Erythroblast (primary cell): Measurements from ENCODE around the gene PDE3A.

Source experiments
- GATA1 ChIP-seq: IDR thresholded peaks from 2 replicates; pipeline ENCODE4 v1.6.1; 2011; ENCODE audit warnings: low read depth, mild to moderate bottlenecking, control low read depth, low read length, moderate library complexity
- POLR2A ChIP-seq: IDR thresholded peaks from 2 replicates; pipeline ENCODE4 v1.6.1; 2011; ENCODE audit warnings: mild to moderate bottlenecking, low read length

- TF ChIP-seq POLR2A (no peak), GATA1 (no peak)
Measured at GRCh38 chr12:20549108-20549719, 180.9 kb downstream of the PDE3A start.
